HepG2 (cell line): ENCODE results near the gene MICAL3. TPM values are rescaled to one million over a fixed set of nuclear protein-coding genes. Genes with fewer than 3 reads are reported as not detected.
A peak's percentile ranks its signal among the peaks of the same experiment; 100 is the strongest.

Experiments
- ARID5B ChIP-seq: IDR thresholded peaks from 2 replicates; pipeline ENCODE4 v1.4.0; 2020; ENCODE audit warnings: mild to moderate bottlenecking, missing genetic modification reagents
- BATF2 ChIP-seq: sonication (generic); formaldehyde crosslinking; IDR thresholded peaks from 2 replicates; pipeline ENCODE4 v1.8.0; 2022; ENCODE audit warnings: mild to moderate bottlenecking, missing genetic modification reagents, moderate library complexity
- KDM2A ChIP-seq: sonication (generic); formaldehyde crosslinking; IDR thresholded peaks from 2 replicates; pipeline ENCODE4 v1.4.0; 2020; ENCODE audit warnings: low read depth, missing genetic modification reagents, borderline replicate concordance
- ZNF407 ChIP-seq: sonication (generic); formaldehyde crosslinking; IDR thresholded peaks from one replicate; pipeline ENCODE4 v1.5.1; 2020; ENCODE audit warnings: mild to moderate bottlenecking, missing genetic modification reagents; ENCODE audit errors: not compliant biosample characterization
- ZNF572 ChIP-seq: sonication (generic); formaldehyde crosslinking; IDR thresholded peaks from 2 replicates; pipeline ENCODE4 v1.5.1; 2020; ENCODE audit warnings: mild to moderate bottlenecking, missing genetic modification reagents
- ZNF879 ChIP-seq: sonication (generic); formaldehyde crosslinking; IDR thresholded peaks from 2 replicates; pipeline ENCODE4 v1.8.1; 2023; ENCODE audit warnings: missing genetic modification reagents
- polyA plus RNA-seq, 8 experiments: library from polyadenylated mRNA; depleted of rRNA in 3 of 8; stranded (reverse) in 7 of 8; unstranded in 1 of 8; fragments of >200 nt; fragmentation: Illumina TruSeq in 4 of 8; extraction: Trizol in 4 of 8; gene quantifications; 2 replicates each; pipeline versions ENCODE4 v1.2.1 to v1.2.3, GENCODE V29; 2011 to 2016; ENCODE audit warnings: low read depth in 4 of 8, missing spikeins in 1 of 8, mixed read lengths in 1 of 8; ENCODE audit not compliant: insufficient read depth in 1 of 8
- total RNA-seq, 5 experiments: library from RNA; depleted of rRNA; stranded (reverse); fragments of >200 nt; fragmentation: Illumina TruSeq; extraction: Trizol; gene quantifications; 2 replicates each; pipeline ENCODE4 v1.2.3, GENCODE V29; 2016; ENCODE audit warnings: low read depth in 1 of 5
- TF ChIP-seq, protein P1 (sequence below): sonication (generic); formaldehyde crosslinking; IDR thresholded peaks from 2 replicates; pipeline ENCODE4 v1.9.0; 2021; ENCODE audit warnings: missing genetic modification reagents, borderline replicate concordance
- TF ChIP-seq, protein P2 (sequence below): sonication (generic); formaldehyde crosslinking; IDR thresholded peaks from 2 replicates; pipeline ENCODE4 v1.4.0; 2020; ENCODE audit warnings: missing genetic modification reagents
- TF ChIP-seq, protein P3 (sequence below): sonication (generic); formaldehyde crosslinking; IDR thresholded peaks from 2 replicates; pipeline ENCODE4 v1.8.0; 2022; ENCODE audit warnings: missing genetic modification reagents, mild to moderate bottlenecking, inconsistent platforms, borderline replicate concordance

Gene MICAL3
- total and polyA plus RNA-seq, 2 of the 13 experiments (the other 11 are each of a cell fraction or from before 2014, with no cell fraction given), result 5.3 to 12.5 TPM

GRCh38 chr22:18023509-18024275 is 669 bp downstream of the MICAL3 start (continued):
- TF ChIP-seq, protein P1, sequence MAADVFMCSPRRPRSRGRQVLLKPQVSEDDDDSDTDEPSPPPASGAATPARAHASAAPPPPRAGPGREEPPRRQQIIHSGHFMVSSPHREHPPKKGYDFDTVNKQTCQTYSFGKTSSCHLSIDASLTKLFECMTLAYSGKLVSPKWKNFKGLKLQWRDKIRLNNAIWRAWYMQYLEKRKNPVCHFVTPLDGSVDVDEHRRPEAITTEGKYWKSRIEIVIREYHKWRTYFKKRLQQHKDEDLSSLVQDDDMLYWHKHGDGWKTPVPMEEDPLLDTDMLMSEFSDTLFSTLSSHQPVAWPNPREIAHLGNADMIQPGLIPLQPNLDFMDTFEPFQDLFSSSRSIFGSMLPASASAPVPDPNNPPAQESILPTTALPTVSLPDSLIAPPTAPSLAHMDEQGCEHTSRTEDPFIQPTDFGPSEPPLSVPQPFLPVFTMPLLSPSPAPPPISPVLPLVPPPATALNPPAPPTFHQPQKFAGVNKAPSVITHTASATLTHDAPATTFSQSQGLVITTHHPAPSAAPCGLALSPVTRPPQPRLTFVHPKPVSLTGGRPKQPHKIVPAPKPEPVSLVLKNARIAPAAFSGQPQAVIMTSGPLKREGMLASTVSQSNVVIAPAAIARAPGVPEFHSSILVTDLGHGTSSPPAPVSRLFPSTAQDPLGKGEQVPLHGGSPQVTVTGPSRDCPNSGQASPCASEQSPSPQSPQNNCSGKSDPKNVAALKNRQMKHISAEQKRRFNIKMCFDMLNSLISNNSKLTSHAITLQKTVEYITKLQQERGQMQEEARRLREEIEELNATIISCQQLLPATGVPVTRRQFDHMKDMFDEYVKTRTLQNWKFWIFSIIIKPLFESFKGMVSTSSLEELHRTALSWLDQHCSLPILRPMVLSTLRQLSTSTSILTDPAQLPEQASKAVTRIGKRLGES (CRISPR knock-in tag), result no peak
- TF ChIP-seq ARID5B (peak; percentile 7; the same call in 1 of the 2 replicates), BATF2 (CRISPR knock-in tag) (no peak), KDM2A (CRISPR knock-in tag) (peak; percentile 22; the same call in 1 of the 2 replicates), ZNF572 (CRISPR knock-in tag) (no peak), ZNF407 (CRISPR knock-in tag) (no peak), ZNF879 (no peak)
- TF ChIP-seq, protein P2, sequence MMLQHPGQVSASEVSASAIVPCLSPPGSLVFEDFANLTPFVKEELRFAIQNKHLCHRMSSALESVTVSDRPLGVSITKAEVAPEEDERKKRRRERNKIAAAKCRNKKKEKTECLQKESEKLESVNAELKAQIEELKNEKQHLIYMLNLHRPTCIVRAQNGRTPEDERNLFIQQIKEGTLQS, result no peak
- TF ChIP-seq, protein P3, sequence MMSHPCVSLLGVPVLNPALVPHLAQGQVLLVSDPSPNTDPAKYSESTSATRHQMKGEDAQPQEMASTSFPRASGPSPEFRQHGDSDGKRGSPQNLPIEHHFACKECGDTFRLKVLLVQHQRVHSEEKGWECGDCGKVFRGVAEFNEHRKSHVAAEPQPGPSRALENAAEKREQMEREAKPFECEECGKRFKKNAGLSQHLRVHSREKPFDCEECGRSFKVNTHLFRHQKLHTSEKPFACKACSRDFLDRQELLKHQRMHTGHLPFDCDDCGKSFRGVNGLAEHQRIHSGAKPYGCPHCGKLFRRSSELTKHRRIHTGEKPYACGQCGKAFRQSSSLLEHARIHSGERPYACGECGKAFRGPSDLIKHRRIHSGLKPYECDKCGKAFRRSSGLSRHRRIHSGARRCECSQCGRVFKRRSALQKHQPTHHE (CRISPR knock-in tag), result no peak
